Smooth muscle cell (in vitro differentiated cells): ENCODE measurements around the gene ALOX5. TPM values are rescaled to one million over a fixed set of nuclear protein-coding genes. Genes with fewer than 3 reads are reported as not detected.

Source experiments
- DNase-seq: peaks from one replicate; lab custom pipeline; 2025; ENCODE audit not compliant: unreplicated experiment; lab: John Stamatoyannopoulos, UW
- H2AFZ ChIP-seq: fragments of 200-600 bp; sonication (generic); 2 replicates; pipeline ENCODE4 v1.6.0; 2016; ENCODE audit warnings: antibody characterized with exemption, low read depth, mild to moderate bottlenecking
- H3F3A ChIP-seq: fragments of 200-600 bp; sonication (generic); 2 replicates; pipeline ENCODE4 v1.6.0; 2017; ENCODE audit warnings: antibody characterized with exemption, low read depth
- H3K27ac ChIP-seq: fragments of 200-600 bp; sonication (generic); 2 replicates; pipeline ENCODE4 v1.5.1; 2016; ENCODE audit warnings: low read depth, mild to moderate bottlenecking
- H3K27me3 ChIP-seq: fragments of 200-600 bp; sonication (generic); 2 replicates; pipeline ENCODE4 v1.6.1; 2016; ENCODE audit warnings: low read depth, mild to moderate bottlenecking
- H3K36me3 ChIP-seq: fragments of 200-600 bp; sonication (generic); 2 replicates; pipeline ENCODE4 v1.5.1; 2016; ENCODE audit warnings: low read depth
- H3K4me1 ChIP-seq: fragments of 200-600 bp; sonication (generic); 2 replicates; pipeline ENCODE4 v1.5.1; 2016; ENCODE audit warnings: low read depth
- H3K4me2 ChIP-seq: fragments of 200-600 bp; sonication (generic); 2 replicates; pipeline ENCODE4 v1.6.0; 2016; ENCODE audit warnings: mild to moderate bottlenecking
- H3K4me3 ChIP-seq: fragments of 200-600 bp; sonication (generic); 2 replicates; pipeline ENCODE4 v1.5.1; 2016; ENCODE audit warnings: mild to moderate bottlenecking
- H3K79me2 ChIP-seq: fragments of 200-600 bp; sonication (generic); 2 replicates; pipeline ENCODE4 v1.6.0; 2016; ENCODE audit warnings: low read depth, mild to moderate bottlenecking
- H3K9ac ChIP-seq: fragments of 200-600 bp; sonication (generic); 2 replicates; pipeline ENCODE4 v1.6.0; 2016; ENCODE audit warnings: low read depth
- H3K9me3 ChIP-seq: fragments of 200-600 bp; sonication (generic); replicated peaks from 2 replicates; pipeline ENCODE4 v1.5.1; 2016; ENCODE audit warnings: low read depth
- H4K20me1 ChIP-seq: fragments of 200-600 bp; sonication (generic); 2 replicates; pipeline ENCODE4 v1.6.0; 2016; ENCODE audit warnings: low read depth
- CTCF ChIP-seq: fragments of 200-600 bp; sonication (generic); IDR thresholded peaks from 2 replicates; pipeline ENCODE4 v1.5.1; 2017; ENCODE audit warnings: borderline replicate concordance, mild to moderate bottlenecking, antibody characterized with exemption; ENCODE audit not compliant: insufficient read depth, poor library complexity, severe bottlenecking
- WGBS: methylation state at CpG from one replicate; pipeline ENCODE4 v1.1.7; 2016; ENCODE audit warnings: low lambda C conversion rate; 5-methylcytosine and 5-hydroxymethylcytosine counted together
- polyA plus RNA-seq: library from polyadenylated mRNA; unstranded; fragments of >200 nt; fragmentation: Nextera tagmentation; extraction: Ambion mirVana; gene quantifications from 2 replicates; pipeline ENCODE4 v1.2.1, GENCODE V29; 2016
- total RNA-seq: library from RNA; depleted of rRNA; stranded (reverse); fragments of >200 nt; gene quantifications from 2 replicates; pipeline ENCODE4 v1.2.3, GENCODE V29; 2014

Gene ALOX5
- total and polyA plus RNA-seq, 2 experiments from 2014 or later: 0.18 TPM; not detected in 1

GRCh38 chr10:45422866-45423659 is 49.0 kb downstream of the ALOX5 start:
- no peak for DNase-seq
- Histone ChIP-seq H3K4me1 (peaks cover 11% of the 10 kb centered on the region), H3K4me2 (no peak overlapping the region), H3K79me2 (no peaks in the 10 kb centered on the region), H4K20me1 (no peaks in the 10 kb centered on the region), H3K27ac (no peak overlapping the region), H2AFZ (no peak overlapping the region), H3K9ac (no peak overlapping the region), H3F3A (no peaks in the 10 kb centered on the region), H3K27me3 (no peaks in the 10 kb centered on the region), H3K36me3 (no peaks in the 10 kb centered on the region), H3K4me3 (no peak overlapping the region), H3K9me3 (no peaks in the 10 kb centered on the region)
- no peak for TF ChIP-seq CTCF
- WGBS: 90% methylated on average over 9 of the region's 9 CpGs

GRCh38 chr10:45423976-45424499 is 50.0 kb downstream of the ALOX5 start:
- Histone ChIP-seq H3K9ac (no peak overlapping the region), H3K4me2 (no peak overlapping the region), H3F3A (no peaks in the 10 kb centered on the region), H3K79me2 (no peaks in the 10 kb centered on the region), H4K20me1 (no peaks in the 10 kb centered on the region), H3K27ac (no peak overlapping the region), H3K9me3 (no peaks in the 10 kb centered on the region), H3K4me1 (peaks cover 6% of the 10 kb centered on the region), H3K27me3 (no peaks in the 10 kb centered on the region), H3K4me3 (no peak overlapping the region), H3K36me3 (no peaks in the 10 kb centered on the region), H2AFZ (no peak overlapping the region)
- 93% methylated on average over 7 of the region's 7 CpGs for WGBS
- TF ChIP-seq CTCF: no peak
- no peak for DNase-seq

GRCh38 chr10:45424668-45425404 is 50.8 kb downstream of the ALOX5 start:
- no peaks in the 10 kb centered on the region for H3K36me3 ChIP-seq
- H2AFZ ChIP-seq: no peak overlapping the region
- H3K27me3 ChIP-seq: no peaks in the 10 kb centered on the region
- no peak overlapping the region for H3K27ac ChIP-seq
- H3K4me2 ChIP-seq: no peak overlapping the region
- H3K79me2 ChIP-seq: no peaks in the 10 kb centered on the region
- peaks cover 3% of the 10 kb centered on the region for H3K4me1 ChIP-seq
- H3K4me3 ChIP-seq: no peak overlapping the region
- 88% methylated on average over 15 of the region's 15 CpGs for WGBS
- H4K20me1 ChIP-seq: no peaks in the 10 kb centered on the region
- H3K9ac ChIP-seq: no peak overlapping the region
- no peaks in the 10 kb centered on the region for H3F3A ChIP-seq
- no peak for TF ChIP-seq CTCF
- no peak for DNase-seq
- no peaks in the 10 kb centered on the region for H3K9me3 ChIP-seq
